Adrenal gland (tissue), 12 donors: Measurements from ENCODE around the gene CCSER1. TPM values are rescaled to one million over a fixed set of nuclear protein-coding genes. Genes with fewer than 3 reads are reported as not detected.
A peak's percentile ranks its signal among the peaks of the same experiment; 100 is the strongest.

Experiments
- DNase-seq, 7 donors: peaks; one replicate each; pipeline ENCODE4 v3.0.0-alpha.2; 2019 to 2020
- H3K27ac ChIP-seq, 5 donors: fragments of 200-600 bp; sonication (generic) in 4 of 5; 1 replicate in 3 of 5; 2 replicates in 2 of 5; pipeline versions ENCODE4 v1.5.1 to v1.8.0; 2016 to 2020; ENCODE audit warnings: mild to moderate bottlenecking in 1 of 5
- H3K27me3 ChIP-seq: fragments of 200-600 bp; 2 replicates; pipeline ENCODE4 v1.8.0; 2021
- H3K36me3 ChIP-seq, 2 donors: fragments of 200-600 bp; replicated peaks in 1 of 2; 1 replicate in 1 of 2; 2 replicates in 1 of 2; pipeline versions ENCODE4 v1.5.1 to v1.8.0; 2018 to 2022
- H3K4me1 ChIP-seq, 2 donors: fragments of 200-600 bp; replicated peaks in 1 of 2; 1 replicate in 1 of 2; 2 replicates in 1 of 2; pipeline versions ENCODE4 v1.5.1 to v1.8.0; 2018 to 2021
- H3K4me3 ChIP-seq, 4 donors: fragments of 200-600 bp; sonication (generic) in 3 of 4; one replicate each; pipeline ENCODE4 v1.5.1; 2016 to 2018
- H3K9me3 ChIP-seq, 3 donors: fragments of 200-600 bp; sonication (generic) in 1 of 3; replicated peaks in 1 of 3; 1 replicate in 2 of 3; 2 replicates in 1 of 3; pipeline versions ENCODE4 v1.5.1 to v1.8.0; 2016 to 2021
- CTCF ChIP-seq, 6 experiments: fragments of 450-650 bp in 4 of 6; fragments of 200-600 bp in 2 of 6; sonication (generic) in 1 of 6; IDR thresholded peaks; 1 replicate in 5 of 6; 2 replicates in 1 of 6; pipeline versions ENCODE4 v1.5.1 to v1.8.0; 2016 to 2021; ENCODE audit warnings: antibody characterized with exemption in 6 of 6, mild to moderate bottlenecking in 2 of 6, moderate library complexity in 1 of 6
- POLR2A ChIP-seq, 2 donors: fragments of 450-650 bp; IDR thresholded peaks; one replicate each; pipeline ENCODE4 v1.6.1; 2017; ENCODE audit warnings: antibody characterized with exemption in 2 of 2, mild to moderate bottlenecking in 2 of 2, moderate library complexity in 1 of 2
- WGBS, 4 donors: extraction: QIAGEN DNeasy Blood & Tissue Kit in 2 of 4; methylation state at CpG; one replicate each; pipeline versions ENCODE4 v1.1.5 to v1.1.7; 2013 to 2017; 5-methylcytosine and 5-hydroxymethylcytosine counted together
- intact Hi-C, 2 donors: fragments of 100-400 bp; cut with DNase I; formaldehyde crosslinking; loops; one replicate each; pipeline versions ENCODE4 v1.14.1 to v1.15.0; 2022 to 2023
- polyA plus RNA-seq, 3 donors: library from polyadenylated mRNA; stranded (reverse); fragments of 200-250 nt in 2 of 3; fragments of 350-450 nt in 1 of 3; fragmentation: Illumina TruSeq in 1 of 3; extraction: RNeasy Lipid Tissue Mini Kit (QIAGEN cat#74804) in 1 of 3; gene quantifications; one replicate each; pipeline ENCODE4 v1.2.3, GENCODE V29; 2013 to 2014
- total RNA-seq, 9 donors: library from RNA; depleted of rRNA in 4 of 9; stranded (reverse); fragments of >200 nt in 4 of 9; fragments of 120-200 nt in 1 of 9; fragmentation: NEBNext Ultra II Directional in 1 of 9; extraction: Animal tissue kit (Norgen Biotek cat#: 25700) in 1 of 9; gene quantifications; one replicate each; pipeline versions ENCODE4 v1.1.0 to v1.2.4, GENCODE V29; 2013 to 2023
- donor health status: healthy with polysubstance abuse.
- donor health status: Bipolar disorder and iron deficiency.
- donor health status: DM: yes; HTN: yes; CAD: no.
- donor health status: DM: no; HTN: no; CAD: no.
- donor health status: DM: no; HTN: no; CAD: no.
- donor health status: DM: yes; HTN: yes; CAD: no.

The CCSER1 gene
- total and polyA plus RNA-seq, 12 donors, result 0.14 to 11.7 (median 2.3) TPM; not detected in 1

GRCh38 chr4:90226734-90227133 lies 99.5 kb downstream of the CCSER1 start:
- no peak for DNase-seq
- H3K4me1 ChIP-seq, result no peaks in the 10 kb centered on the region
- TF ChIP-seq CTCF (IDR thresholded peaks at IDR 0.05) (no peak), POLR2A (IDR thresholded peaks at IDR 0.05) (no peak)
- no peaks in the 10 kb centered on the region for H3K9me3 ChIP-seq
- H3K4me3 ChIP-seq, result no peak overlapping the region
- no peaks in the 10 kb centered on the region for H3K27me3 ChIP-seq
- no peaks in the 10 kb centered on the region for H3K36me3 ChIP-seq
- intact Hi-C loops, result no loop called here
- no peak overlapping the region for H3K27ac ChIP-seq

- 85 to 90% (median 89%) methylated on average over 3 of the region's 3 CpGs for WGBS, 4 donors
- no peaks in the 10 kb centered on the region for H3K9me3 ChIP-seq
- TF ChIP-seq POLR2A (IDR thresholded peaks at IDR 0.05) (no peak), CTCF (IDR thresholded peaks at IDR 0.05) (no peak)
- H3K4me3 ChIP-seq, result no peak overlapping the region
- intact Hi-C loops, result no loop called here
- DNase-seq, result no peak
- H3K27ac ChIP-seq, result no peak overlapping the region
- no peaks in the 10 kb centered on the region for H3K36me3 ChIP-seq
- H3K27me3 ChIP-seq, result no peaks in the 10 kb centered on the region
- no peaks in the 10 kb centered on the region for H3K4me1 ChIP-seq
Observed at GRCh38 chr4:90227177-90227576, 100.0 kb downstream of the CCSER1 start.

- TF ChIP-seq POLR2A (IDR thresholded peaks at IDR 0.05), result no peak
- TF ChIP-seq CTCF (IDR thresholded peaks at IDR 0.05), result no peak
- DNase-seq, result peak in 1 of 7 donors; percentile 61
- Histone ChIP-seq H3K9me3 (no peaks in the 10 kb centered on the region), H3K4me1 (no peaks in the 10 kb centered on the region), H3K36me3 (no peaks in the 10 kb centered on the region), H3K27ac (no peak overlapping the region), H3K4me3 (no peak overlapping the region), H3K27me3 (no peaks in the 10 kb centered on the region)
- intact Hi-C loops, result no loop called here
- WGBS, 4 donors, result 60 to 64% (median 62%) methylated on average over 8 of the region's 8 CpGs
Observed at GRCh38 chr4:90234916-90235547, 107.8 kb downstream of the CCSER1 start.

GRCh38 chr4:90237751-90238530 lies 110.7 kb downstream of the CCSER1 start:
- Histone ChIP-seq H3K4me3 (no peak overlapping the region), H3K36me3 (no peaks in the 10 kb centered on the region), H3K27ac (no peak overlapping the region), H3K4me1 (no peaks in the 10 kb centered on the region), H3K27me3 (no peaks in the 10 kb centered on the region), H3K9me3 (no peaks in the 10 kb centered on the region)
- DNase-seq, result no peak
- intact Hi-C loops, result no loop called here
- TF ChIP-seq CTCF (IDR thresholded peaks at IDR 0.05) (no peak), POLR2A (IDR thresholded peaks at IDR 0.05) (no peak)
- 65 to 75% (median 74%) methylated on average over 4 of the region's 4 CpGs for WGBS, 4 donors
